Hindlimb muscle (tissue), 1 donor: ENCODE results near the gene PIM1. TPM values are rescaled to one million over a fixed set of nuclear protein-coding genes. Genes with fewer than 3 reads are reported as not detected.
A peak's percentile ranks its signal among the peaks of the same experiment; 100 is the strongest.
"Not testable (repeated sequence)": the region's sequence is repeated elsewhere in the genome, so short reads cannot be mapped to it uniquely, and the experiment has no call there.

Source experiments
- DNase-seq: peaks from one replicate; pipeline ENCODE4 v3.0.0-alpha.2; 2013
- polyA plus RNA-seq: library from polyadenylated mRNA; unstranded; fragments of 120-200 nt; gene quantifications from one replicate; pipeline ENCODE4 v1.2.1, GENCODE V29; 2013; ENCODE audit not compliant: insufficient read length

Gene PIM1
- 21.7 TPM for polyA plus RNA-seq

GRCh38 chr6:37169496-37170272 lies at the start of gene PIM1:
PIM1 (plus strand) TSS chr6:37170152; CDS start chr6:37170576, 424 bp downstream.
- peak; percentile 99 for DNase-seq

GRCh38 chr6:37121556-37121955 lies 48.4 kb upstream of the PIM1 start:
- DNase-seq: no peak

GRCh38 chr6:37122861-37123260 lies 47.1 kb upstream of the PIM1 start:
- DNase-seq: no peak

- no peak for DNase-seq
These were observed 45.8 kb upstream of the PIM1 start for GRCh38 chr6:37123957-37124729.

- no peak for DNase-seq
These were observed 44.0 kb upstream of the PIM1 start for GRCh38 chr6:37125774-37126492.

- no peak for DNase-seq
These were observed 43.4 kb upstream of the PIM1 start for GRCh38 chr6:37126493-37126958.

- no peak for DNase-seq
These were observed 42.9 kb upstream of the PIM1 start for GRCh38 chr6:37126961-37127616.

GRCh38 chr6:37127961-37128862 lies 41.7 kb upstream of the PIM1 start:
- no peak for DNase-seq

- DNase-seq: not testable (repeated sequence)
These were observed 41.0 kb upstream of the PIM1 start for GRCh38 chr6:37128863-37129443.

- DNase-seq: no peak
These were observed 40.4 kb upstream of the PIM1 start for GRCh38 chr6:37129566-37129965.

GRCh38 chr6:37130704-37131103 lies 39.2 kb upstream of the PIM1 start:
- no peak for DNase-seq

- peak; percentile 69 for DNase-seq
These were observed 38.6 kb upstream of the PIM1 start for GRCh38 chr6:37131104-37131959.

GRCh38 chr6:37131960-37132253 lies 38.0 kb upstream of the PIM1 start:
- DNase-seq: no peak

GRCh38 chr6:37134036-37134395 lies 35.9 kb upstream of the PIM1 start:
- no peak for DNase-seq

- DNase-seq: no peak
These were observed 35.4 kb upstream of the PIM1 start for GRCh38 chr6:37134396-37135191.

GRCh38 chr6:37135835-37136694 lies 33.9 kb upstream of the PIM1 start:
- DNase-seq: no peak

GRCh38 chr6:37136821-37137200 lies 33.1 kb upstream of the PIM1 start:
- DNase-seq: no peak
